ENCODE results near the gene A4GALT.
A peak's percentile ranks its signal among the peaks of the same experiment; 100 is the strongest.

A4GALT gene

DNA sequence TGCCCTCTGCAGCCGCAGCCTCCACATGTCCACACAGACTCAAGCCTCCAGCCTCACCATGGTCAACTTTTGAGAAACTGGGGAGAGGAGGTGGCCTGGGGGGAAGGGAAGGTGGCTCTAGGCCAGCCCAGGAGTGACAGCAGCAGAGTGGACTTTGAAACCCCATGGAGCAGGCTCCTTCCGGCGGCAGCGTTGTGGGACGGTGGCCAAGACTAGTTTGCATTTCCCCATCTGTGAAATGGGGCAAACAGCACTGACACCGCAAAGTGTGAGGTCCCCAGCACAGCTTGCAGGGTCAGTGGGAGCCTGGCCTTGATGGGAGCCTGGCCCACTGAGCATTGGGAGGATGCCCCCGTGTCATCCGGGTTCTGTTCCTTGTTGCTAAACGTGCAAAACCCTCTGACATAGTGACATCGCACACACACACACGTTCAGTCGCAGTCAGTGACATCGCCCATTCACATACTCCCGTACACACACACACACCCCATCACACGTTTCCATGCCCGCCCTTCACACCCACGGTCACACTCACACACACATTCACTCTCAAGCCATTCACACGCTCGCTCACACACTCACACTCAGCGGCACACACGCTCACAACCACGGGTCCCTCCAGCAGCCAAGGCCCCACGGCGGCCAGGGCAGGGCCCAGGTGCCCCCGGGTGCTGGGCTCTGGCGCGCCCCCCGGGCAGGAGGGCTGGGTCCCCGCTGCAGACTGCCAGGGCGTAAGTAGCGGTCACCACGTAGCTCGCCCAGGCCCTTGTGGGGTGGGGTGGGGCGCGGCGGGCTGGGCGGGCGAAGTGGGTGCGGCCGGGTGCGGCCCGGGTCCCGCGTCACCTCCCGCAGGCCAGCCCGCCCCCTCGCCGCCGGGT lies 72.1 kb downstream of the A4GALT start:
- Histone ChIP-seq H3K4me3 (ENCODE audit: severe bottlenecking) (peak overlapping the region; percentile 63), H3K27ac (ENCODE audit: poor library complexity, severe bottlenecking) (peak overlapping the region; percentile 60), H3K4me1 (ENCODE audit: insufficient read depth, poor library complexity, severe bottlenecking) (peaks cover 22% of the 10 kb centered on the region), H3K36me3 (ENCODE audit: low read depth) (no peaks in the 10 kb centered on the region; the same call in 1 of the 2 replicates), H3K27me3 (ENCODE audit: insufficient read depth, poor library complexity, severe bottlenecking) (no peaks in the 10 kb centered on the region), H3K9me3 (ENCODE audit: severe bottlenecking) (no peaks in the 10 kb centered on the region)
- no peak for TF ChIP-seq CTCF (IDR thresholded peaks at IDR 0.05; ENCODE audit: poor library complexity, severe bottlenecking)
- no peak for DNase-seq (ENCODE audit: low spot score)
- ATAC-seq (ENCODE audit: low read depth): peak; percentile 40; the same call in 2 of the 3 replicates

GRCh38 chr22:42648017-42648367 lies 72.7 kb downstream of the A4GALT start:
- no peaks in the 10 kb centered on the region for H3K27me3 ChIP-seq (ENCODE audit: insufficient read depth, poor library complexity, severe bottlenecking)
- peak overlapping the region; percentile 60 for H3K27ac ChIP-seq (ENCODE audit: poor library complexity, severe bottlenecking)
- TF ChIP-seq CTCF (IDR thresholded peaks at IDR 0.05; ENCODE audit: poor library complexity, severe bottlenecking): no peak
- DNase-seq (ENCODE audit: low spot score): no peak
- no peaks in the 10 kb centered on the region for H3K9me3 ChIP-seq (ENCODE audit: severe bottlenecking)
- H3K36me3 ChIP-seq (ENCODE audit: low read depth): no peaks in the 10 kb centered on the region; the same call in 1 of the 2 replicates
- ATAC-seq (ENCODE audit: low read depth): no peak
- peak overlapping the region; percentile 63 for H3K4me3 ChIP-seq (ENCODE audit: severe bottlenecking)
- peaks cover 22% of the 10 kb centered on the region for H3K4me1 ChIP-seq (ENCODE audit: insufficient read depth, poor library complexity, severe bottlenecking)

DNA sequence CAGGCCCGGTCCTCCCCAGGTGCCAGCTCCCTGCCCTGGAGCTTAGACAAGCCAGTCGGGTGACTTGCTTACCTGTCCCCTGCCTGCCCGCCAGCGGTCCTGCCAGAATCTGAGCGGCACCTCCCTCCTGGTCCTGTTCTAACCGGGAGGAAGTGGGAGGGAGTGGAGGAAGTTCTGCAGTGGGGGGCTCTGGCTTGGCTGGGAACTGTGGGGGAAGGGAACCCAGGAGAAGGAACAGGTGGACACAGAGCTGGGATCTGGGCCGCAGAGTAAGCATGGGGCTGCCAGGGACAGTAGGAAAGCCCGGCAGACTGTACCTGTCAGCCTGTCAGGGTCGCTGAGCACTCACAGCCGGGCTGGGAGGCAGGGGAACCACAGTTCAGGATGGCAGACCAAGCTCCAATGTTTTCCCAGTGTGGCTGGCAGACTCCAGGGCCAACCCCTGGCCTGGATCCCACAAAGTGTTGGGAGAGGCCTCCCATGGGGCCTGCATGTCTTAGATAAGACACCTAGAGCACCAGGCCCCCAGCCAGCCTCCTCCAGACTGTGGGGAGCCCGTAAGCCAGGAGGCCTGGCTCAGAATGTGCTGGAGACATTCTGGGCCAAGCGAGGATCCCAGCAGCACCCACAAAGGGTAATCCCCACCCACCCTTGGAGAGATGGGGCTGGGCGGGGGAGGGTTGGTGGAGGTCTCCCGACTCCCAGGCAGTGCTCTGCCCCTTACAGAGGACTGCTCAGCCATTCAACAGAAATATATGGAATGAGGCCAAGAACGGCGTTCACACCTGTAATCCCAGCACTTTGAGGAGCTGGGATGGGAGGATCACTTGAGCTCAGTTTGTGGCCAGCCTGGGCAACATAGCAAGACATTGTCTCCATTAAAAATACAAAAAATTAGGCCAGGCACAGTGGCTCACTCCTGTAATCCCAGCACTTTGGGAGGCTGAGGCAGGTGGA lies 73.8 kb downstream of the A4GALT start:
- peak overlapping the region; percentile 15 for H3K27ac ChIP-seq (ENCODE audit: poor library complexity, severe bottlenecking)
- no peak for DNase-seq (ENCODE audit: low spot score)

DNA sequence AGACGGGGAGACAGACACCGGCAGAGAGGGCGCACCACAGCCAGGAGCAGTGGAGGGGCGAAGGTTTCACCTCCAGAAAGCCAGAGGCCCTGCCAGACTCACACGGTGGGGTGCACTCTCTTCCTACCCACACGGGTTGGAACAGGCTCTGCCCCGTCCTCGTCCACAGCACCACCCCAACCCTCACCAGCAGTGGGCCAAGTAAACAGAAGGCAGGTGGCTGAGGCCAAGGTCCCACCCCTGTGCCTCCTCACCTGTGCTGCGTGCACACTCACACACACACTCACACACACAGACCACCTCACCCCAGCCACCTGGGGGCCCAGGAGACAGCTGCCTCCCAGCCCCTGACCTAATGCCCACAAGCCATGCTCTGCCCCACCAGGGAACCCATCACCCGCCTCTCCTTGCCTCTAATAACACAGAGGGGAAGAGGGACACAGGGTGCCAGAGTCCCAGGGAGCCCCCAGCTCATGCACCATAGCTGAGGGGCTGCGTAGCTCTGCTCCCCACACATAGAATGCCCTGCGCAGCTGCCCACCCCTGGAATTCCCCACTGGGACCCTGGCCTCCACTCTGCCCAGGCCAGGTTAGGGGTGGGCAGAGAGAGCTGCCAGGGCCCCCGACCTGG lies 74.6 kb downstream of the A4GALT start:
- ATAC-seq (ENCODE audit: low read depth) (no peak), DNase-seq (ENCODE audit: low spot score) (no peak)
- H3K9me3 ChIP-seq (ENCODE audit: severe bottlenecking): no peaks in the 10 kb centered on the region

More for the DNA sequence above, 73.8 kb downstream of the A4GALT start:
- Histone ChIP-seq H3K9me3 (ENCODE audit: severe bottlenecking) (no peaks in the 10 kb centered on the region), H3K4me1 (ENCODE audit: insufficient read depth, poor library complexity, severe bottlenecking) (peaks cover 22% of the 10 kb centered on the region), H3K4me3 (ENCODE audit: severe bottlenecking) (no peak overlapping the region), H3K36me3 (ENCODE audit: low read depth) (no peaks in the 10 kb centered on the region; the same call in 1 of the 2 replicates), H3K27me3 (ENCODE audit: insufficient read depth, poor library complexity, severe bottlenecking) (no peaks in the 10 kb centered on the region)
- TF ChIP-seq CTCF (IDR thresholded peaks at IDR 0.05; ENCODE audit: poor library complexity, severe bottlenecking): no peak
- no peak for ATAC-seq (ENCODE audit: low read depth)

More for the DNA sequence above, 74.6 kb downstream of the A4GALT start:
- H3K27ac ChIP-seq (ENCODE audit: poor library complexity, severe bottlenecking): peak overlapping the region; percentile 15
- peaks cover 22% of the 10 kb centered on the region for H3K4me1 ChIP-seq (ENCODE audit: insufficient read depth, poor library complexity, severe bottlenecking)
- no peak for TF ChIP-seq CTCF (IDR thresholded peaks at IDR 0.05; ENCODE audit: poor library complexity, severe bottlenecking)
- H3K27me3 ChIP-seq (ENCODE audit: insufficient read depth, poor library complexity, severe bottlenecking): no peaks in the 10 kb centered on the region
- H3K4me3 ChIP-seq (ENCODE audit: severe bottlenecking): no peak overlapping the region
- H3K36me3 ChIP-seq (ENCODE audit: low read depth): peaks cover 3% of the 10 kb centered on the region
